ENCODE data around the gene SEZ6L.

DNA sequence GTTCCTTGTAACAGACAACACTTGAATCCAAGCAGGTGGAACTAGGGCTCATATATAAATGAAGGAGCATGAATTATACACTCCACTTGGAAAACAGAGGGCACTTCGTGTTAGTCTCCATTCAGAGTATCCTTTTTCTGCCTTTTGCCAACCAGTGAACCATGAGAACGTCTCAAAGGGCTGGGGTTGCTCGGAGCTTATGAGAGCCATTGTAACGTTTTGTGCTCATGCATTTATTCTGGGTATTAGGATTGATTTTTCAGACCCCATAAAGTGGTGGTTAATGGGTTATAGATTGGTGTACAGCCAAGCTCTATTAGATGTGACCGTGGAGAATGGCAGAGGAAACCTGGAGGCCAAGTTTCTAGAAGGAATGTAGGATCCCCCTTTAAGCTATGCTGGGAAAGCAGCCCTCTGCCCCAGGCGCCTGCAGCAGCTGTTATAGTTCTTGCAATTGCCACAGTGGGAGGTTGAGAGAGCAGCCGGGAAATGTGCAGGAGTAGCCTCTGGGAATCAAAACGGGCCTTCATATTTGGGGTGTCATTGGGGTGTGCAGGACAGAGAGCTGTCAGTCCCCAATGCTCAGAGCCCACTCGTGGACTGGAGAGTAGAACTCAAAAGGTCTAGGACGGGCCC, 205.2 kb downstream of the SEZ6L start:
- no peak for TF ChIP-seq POLR2AphosphoS5 (IDR thresholded peaks at IDR 0.05; ENCODE audit: borderline replicate concordance, low read depth, low read length)
- TF ChIP-seq EZH2 (IDR thresholded peaks at IDR 0.05), result no peak
